ENCODE data around the gene TRPC4.

TRPC4 gene

DNA sequence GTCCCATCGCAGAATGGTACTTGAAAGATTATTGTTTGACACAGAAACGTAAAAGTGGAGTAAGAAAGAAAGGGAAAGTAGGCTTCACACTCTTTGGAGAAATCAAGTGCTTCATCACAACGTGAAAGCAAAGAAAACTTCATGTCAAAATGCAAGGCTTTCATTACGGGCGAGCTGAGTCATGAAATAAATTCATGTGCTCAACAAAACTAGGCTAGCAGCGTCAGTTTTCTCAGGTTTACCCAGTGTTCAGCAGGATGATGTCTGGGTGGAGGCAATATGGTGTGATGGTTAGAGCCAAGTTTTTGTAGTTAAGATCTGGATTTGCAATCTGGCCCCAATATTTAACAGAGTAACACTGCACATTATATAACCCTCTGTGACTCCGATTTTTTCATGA, 128.0 kb downstream of the TRPC4 start:
- TF ChIP-seq, protein P1, sequence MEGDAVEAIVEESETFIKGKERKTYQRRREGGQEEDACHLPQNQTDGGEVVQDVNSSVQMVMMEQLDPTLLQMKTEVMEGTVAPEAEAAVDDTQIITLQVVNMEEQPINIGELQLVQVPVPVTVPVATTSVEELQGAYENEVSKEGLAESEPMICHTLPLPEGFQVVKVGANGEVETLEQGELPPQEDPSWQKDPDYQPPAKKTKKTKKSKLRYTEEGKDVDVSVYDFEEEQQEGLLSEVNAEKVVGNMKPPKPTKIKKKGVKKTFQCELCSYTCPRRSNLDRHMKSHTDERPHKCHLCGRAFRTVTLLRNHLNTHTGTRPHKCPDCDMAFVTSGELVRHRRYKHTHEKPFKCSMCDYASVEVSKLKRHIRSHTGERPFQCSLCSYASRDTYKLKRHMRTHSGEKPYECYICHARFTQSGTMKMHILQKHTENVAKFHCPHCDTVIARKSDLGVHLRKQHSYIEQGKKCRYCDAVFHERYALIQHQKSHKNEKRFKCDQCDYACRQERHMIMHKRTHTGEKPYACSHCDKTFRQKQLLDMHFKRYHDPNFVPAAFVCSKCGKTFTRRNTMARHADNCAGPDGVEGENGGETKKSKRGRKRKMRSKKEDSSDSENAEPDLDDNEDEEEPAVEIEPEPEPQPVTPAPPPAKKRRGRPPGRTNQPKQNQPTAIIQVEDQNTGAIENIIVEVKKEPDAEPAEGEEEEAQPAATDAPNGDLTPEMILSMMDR (IDR thresholded peaks at IDR 0.05; ENCODE audit: low read depth, low read length) = no peak
- H3K4me3 ChIP-seq (ENCODE audit: low read depth, low read length) = no peak overlapping the region

DNA sequence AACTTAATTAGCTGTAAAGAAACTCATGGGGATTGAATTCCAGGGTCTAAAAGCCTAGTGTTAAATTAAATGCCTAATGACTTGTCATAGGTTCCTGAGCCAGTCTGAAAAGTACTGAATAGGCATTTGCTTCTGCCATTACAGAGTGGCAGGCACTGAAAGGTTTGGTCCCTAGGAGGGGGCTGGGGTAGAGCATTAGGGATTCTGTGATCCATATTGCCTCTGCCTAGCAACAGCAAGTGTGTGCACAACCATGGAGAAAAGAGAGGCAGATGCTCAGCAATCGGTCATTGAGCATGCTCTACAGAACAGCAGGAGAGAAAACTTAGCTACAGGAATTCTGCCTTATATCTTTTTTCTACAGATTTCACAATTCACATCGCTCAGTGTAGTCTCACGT, 133.5 kb downstream of the TRPC4 start:
- TF ChIP-seq, protein P1 (IDR thresholded peaks at IDR 0.05; ENCODE audit: low read depth, low read length) = no peak
- H3K4me3 ChIP-seq (ENCODE audit: low read depth, low read length) = no peak overlapping the region

DNA sequence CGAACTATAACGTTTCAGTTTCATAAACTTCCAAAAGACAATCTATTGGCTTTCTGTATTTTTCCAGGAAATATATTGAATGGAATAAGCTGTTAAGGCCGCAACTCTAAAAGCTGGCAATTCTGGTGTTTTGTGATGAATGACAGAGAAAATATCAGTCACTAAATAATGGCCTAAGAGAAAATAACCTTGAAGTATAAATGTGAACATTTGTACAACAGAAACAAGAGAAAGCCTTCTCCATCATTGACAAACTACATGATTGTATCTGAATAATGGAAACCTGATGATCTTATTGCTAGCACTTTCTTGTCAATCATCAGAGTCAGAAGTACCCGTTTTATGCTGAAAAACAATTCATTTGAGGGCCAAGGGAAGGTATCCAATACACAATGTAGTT, 134.3 kb downstream of the TRPC4 start:
- no peak overlapping the region for H3K4me3 ChIP-seq (ENCODE audit: low read depth, low read length)
- TF ChIP-seq, protein P1 (IDR thresholded peaks at IDR 0.05; ENCODE audit: low read depth, low read length) = no peak

DNA sequence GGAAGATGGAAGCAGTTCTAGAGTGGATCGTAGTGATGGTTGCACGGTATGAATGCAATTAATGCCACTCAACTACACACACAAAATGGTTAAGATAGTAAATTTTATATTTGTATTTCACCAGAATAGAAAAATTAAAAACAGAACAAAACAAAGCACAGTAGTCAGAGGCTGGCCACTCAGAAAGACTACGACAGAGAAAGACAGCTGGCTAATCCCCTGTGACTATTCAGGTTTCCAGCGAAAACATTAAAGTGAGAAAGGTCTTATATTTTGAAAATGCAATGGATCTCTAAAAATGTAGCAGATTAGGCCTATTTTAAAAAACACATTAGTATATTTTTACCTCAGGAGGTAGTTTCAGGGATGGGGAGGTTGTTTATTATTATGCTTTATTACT, 139.7 kb downstream of the TRPC4 start:
- TF ChIP-seq, protein P1 (IDR thresholded peaks at IDR 0.05; ENCODE audit: low read depth, low read length) = no peak

DNA sequence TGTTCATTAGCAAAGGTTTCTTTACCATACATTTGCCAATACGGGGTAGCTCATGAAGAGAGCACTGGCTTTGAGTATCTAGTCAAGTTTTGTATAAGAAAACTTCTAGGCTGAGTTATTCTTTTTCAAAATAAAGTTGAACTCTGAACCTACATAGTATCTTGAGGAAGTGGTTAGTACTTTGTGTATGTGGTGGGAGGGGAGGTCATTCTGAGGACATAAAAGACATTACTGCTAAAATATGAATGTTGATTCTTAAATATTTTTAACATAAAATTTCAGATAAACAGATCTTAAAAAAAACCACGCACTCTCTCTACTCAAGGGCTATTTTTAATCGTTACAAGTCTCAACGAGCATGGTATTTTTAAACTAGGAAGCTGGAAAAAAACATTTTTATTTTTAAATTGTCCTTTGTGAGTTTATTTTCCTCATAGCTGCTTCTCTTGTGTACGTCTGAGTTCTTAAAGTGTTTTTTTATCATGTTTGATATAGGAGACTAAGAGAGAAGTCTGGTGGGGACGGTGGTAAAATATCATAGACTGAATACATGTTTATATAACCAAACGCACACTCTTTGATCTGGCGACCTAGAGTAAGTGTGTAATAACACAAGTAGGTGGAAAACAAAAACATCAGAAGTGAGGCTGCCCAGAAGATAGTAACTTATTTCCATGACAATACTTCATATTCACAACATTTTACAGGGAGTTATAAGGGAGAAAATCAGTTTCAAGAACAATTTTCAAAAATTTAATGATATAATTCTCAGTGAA, 153.0 kb downstream of the TRPC4 start:
- H3K4me3 ChIP-seq (ENCODE audit: low read depth, low read length) = no peak overlapping the region
- TF ChIP-seq, protein P1 (IDR thresholded peaks at IDR 0.05; ENCODE audit: low read depth, low read length) = no peak

More for the DNA sequence above, 139.7 kb downstream of the TRPC4 start:
- H3K4me3 ChIP-seq (ENCODE audit: low read depth, low read length) = no peak overlapping the region

DNA sequence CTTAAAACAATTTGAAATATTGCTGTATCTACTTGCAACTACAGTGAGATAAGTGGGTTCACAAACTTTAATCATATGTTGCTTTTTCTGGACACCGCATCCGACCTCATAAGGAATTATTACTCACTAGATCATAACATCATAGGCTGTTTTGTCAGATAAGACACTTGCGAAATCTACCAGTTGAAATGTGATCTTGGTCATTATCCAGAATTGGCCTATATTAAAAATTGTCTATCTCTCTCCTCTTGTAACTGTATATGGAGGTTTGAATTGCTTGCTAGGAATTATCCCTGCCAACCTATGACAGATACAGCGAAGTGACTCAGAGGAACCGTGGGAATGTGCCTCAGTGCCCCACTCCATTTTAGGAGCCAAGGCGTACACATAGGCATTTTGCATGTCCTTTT, 154.0 kb downstream of the TRPC4 start:
- TF ChIP-seq, protein P1 (IDR thresholded peaks at IDR 0.05; ENCODE audit: low read depth, low read length) = no peak
- no peak overlapping the region for H3K4me3 ChIP-seq (ENCODE audit: low read depth, low read length)

DNA sequence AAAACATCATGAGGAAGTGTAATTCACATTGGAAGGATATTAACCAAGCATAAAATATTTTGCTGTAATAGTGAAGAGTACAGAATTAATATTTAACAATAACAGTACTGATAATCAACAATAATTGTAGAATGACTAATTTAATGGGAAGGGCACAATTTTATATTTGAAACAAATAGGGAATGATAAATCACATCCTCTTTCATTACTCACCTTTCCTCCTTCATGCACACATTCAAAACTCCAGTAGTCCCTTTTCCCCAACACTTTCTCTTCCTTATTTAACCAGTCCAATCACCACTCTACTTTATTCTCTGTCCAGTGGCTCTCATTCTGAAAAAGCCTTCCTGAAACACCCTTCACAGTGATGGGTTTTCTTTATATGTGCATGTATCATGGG, 160.3 kb downstream of the TRPC4 start:
- H3K4me3 ChIP-seq (ENCODE audit: low read depth, low read length) = no peak overlapping the region
- TF ChIP-seq, protein P1 (IDR thresholded peaks at IDR 0.05; ENCODE audit: low read depth, low read length) = no peak

Data from WI38 (cell line).